K562 (cell line): ENCODE measurements around the gene PSMB11. TPM values are rescaled to one million over a fixed set of nuclear protein-coding genes. Genes with fewer than 3 reads are reported as not detected.

Experiments
- ATF7 ChIP-seq: fragments of 450-650 bp; IDR thresholded peaks from 2 replicates; pipeline ENCODE4 v1.7.1; 2014; ENCODE audit warnings: mild to moderate bottlenecking, moderate library complexity
- ESRRA ChIP-seq: fragments of 450-650 bp; IDR thresholded peaks from 2 replicates; pipeline ENCODE4 v1.6.1; 2014; ENCODE audit warnings: low read depth, mild to moderate bottlenecking, moderate library complexity, borderline replicate concordance
- MAFF ChIP-seq: IDR thresholded peaks from 2 replicates; pipeline ENCODE4 v1.6.1; 2012; ENCODE audit warnings: low read length, improper control_type of control experiment
- RERE ChIP-seq: sonication (generic); formaldehyde crosslinking; IDR thresholded peaks from 2 replicates; pipeline ENCODE4 v1.8.0; 2023; ENCODE audit warnings: missing genetic modification reagents, mild to moderate bottlenecking, borderline replicate concordance
- SMAD4 ChIP-seq: fragments of 250-450 bp; sonication (Bioruptor Pico); conservative IDR thresholded peaks from 2 replicates; pipeline ENCODE4 v1.8.0; 2021; ENCODE audit warnings: inconsistent platforms, mild to moderate bottlenecking, moderate library complexity
- SPI1 ChIP-seq: IDR thresholded peaks from 2 replicates; pipeline ENCODE4 v1.6.1; 2011; ENCODE audit warnings: low read depth, low read length, control low read depth, borderline replicate concordance
- ZBTB9 ChIP-seq: fragments of 450-650 bp; formaldehyde crosslinking; IDR thresholded peaks from 2 replicates; pipeline ENCODE4 v1.4.0; 2020; ENCODE audit warnings: mild to moderate bottlenecking, moderate library complexity
- ZEB2 ChIP-seq: fragments of 450-650 bp; IDR thresholded peaks from 2 replicates; pipeline ENCODE4 v1.6.1; 2016
- polyA plus RNA-seq, 8 experiments: library from polyadenylated mRNA; depleted of rRNA in 4 of 8; stranded (reverse) in 5 of 8; unstranded in 3 of 8; fragments of >200 nt; fragmentation: Nextera tagmentation in 2 of 8; fragmentation: Illumina TruSeq in 1 of 8; extraction: Ambion mirVana in 2 of 8; extraction: Trizol in 1 of 8; gene quantifications; 2 replicates each; pipeline versions ENCODE4 v1.2.1 to v1.2.3, GENCODE V29; 2011 to 2014; ENCODE audit warnings: inconsistent platforms in 1 of 8, missing spikeins in 1 of 8
- total RNA-seq, 7 experiments: library from RNA; depleted of rRNA in 6 of 7; stranded (reverse); fragments of >200 nt in 6 of 7; fragmentation: Illumina TruSeq in 2 of 7; extraction: Trizol in 2 of 7; gene quantifications; 2 replicates each; pipeline versions ENCODE4 v1.2.1 to v1.2.3, GENCODE V29; 2011 to 2021; ENCODE audit warnings: low replicate concordance in 1 of 7

Gene PSMB11
- total and polyA plus RNA-seq, 9 of the 15 experiments (the other 6 are each of a cell fraction or from before 2014, with no cell fraction given), result not detected

DNA sequence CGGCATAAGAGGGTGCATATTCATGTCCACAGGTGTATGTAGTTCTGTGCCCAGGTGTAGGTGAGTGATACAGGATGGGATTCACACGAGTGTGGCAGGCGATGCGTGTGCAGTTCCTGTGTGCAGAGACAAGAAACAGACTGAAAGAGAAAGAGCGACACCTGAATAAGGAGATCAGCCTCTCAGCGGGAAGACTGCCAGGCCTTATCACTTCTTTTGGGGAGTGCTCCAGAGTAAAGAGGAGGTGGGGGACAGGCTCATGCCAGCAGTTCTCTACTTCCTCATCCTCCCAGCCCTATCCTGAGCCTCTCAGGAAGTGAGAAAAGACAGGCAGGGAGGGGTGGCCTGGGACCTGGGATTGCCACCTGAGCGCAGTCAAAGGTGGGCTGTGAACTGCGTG lies 2.8 kb downstream of the PSMB11 start (continued):
- peak; percentile 21; the same call in 1 of the 2 replicates for TF ChIP-seq SPI1
- TF ChIP-seq ATF7, result peak; percentile 23; the same call in 1 of the 2 replicates
- TF ChIP-seq RERE (CRISPR knock-in tag), result no peak
- 0 out of 2 replicates have a peak, but pooled peaks have one; percentile 21 for TF ChIP-seq ZEB2
- no peak for TF ChIP-seq ZBTB9 (CRISPR knock-in tag)
- no peak for TF ChIP-seq ESRRA
- no peak for TF ChIP-seq SMAD4
- no peak for TF ChIP-seq MAFF
